Cardiac muscle cell (in vitro differentiated cells and primary cell): ENCODE measurements around the gene FTO. TPM values are rescaled to one million over a fixed set of nuclear protein-coding genes. Genes with fewer than 3 reads are reported as not detected.

ENCODE experiments used
- DNase-seq, 2 donors: peaks; one replicate each; pipeline versions ENCODE4 v3.0.0 to v3.0.0-alpha.2; 2010 to 2017; ENCODE audit warnings: low read depth in 1 of 2, low spot score in 1 of 2
- H3K27ac ChIP-seq: fragments of 200-600 bp; sonication (generic); 2 replicates; pipeline ENCODE4 v1.5.1; 2016
- H3K27me3 ChIP-seq: fragments of 200-600 bp; sonication (generic); 2 replicates; pipeline ENCODE4 v1.6.0; 2016; ENCODE audit warnings: control low read depth
- H3K36me3 ChIP-seq: fragments of 200-600 bp; sonication (generic); 2 replicates; pipeline ENCODE4 v1.5.1; 2016; ENCODE audit warnings: control low read depth
- H3K4me1 ChIP-seq: fragments of 200-600 bp; sonication (generic); 2 replicates; pipeline ENCODE4 v1.8.1; 2017; ENCODE audit warnings: low read depth, mild to moderate bottlenecking, mixed run types
- H3K4me3 ChIP-seq: fragments of 200-600 bp; sonication (generic); 2 replicates; pipeline ENCODE4 v1.5.1; 2016; ENCODE audit warnings: mild to moderate bottlenecking
- H3K9me3 ChIP-seq: fragments of 200-600 bp; sonication (generic); 2 replicates; pipeline ENCODE4 v1.5.1; 2017; ENCODE audit warnings: low read depth, mild to moderate bottlenecking, control low read depth
- CTCF ChIP-seq: IDR thresholded peaks from 2 replicates; pipeline ENCODE4 v1.5.1; 2012; ENCODE audit warnings: low read depth, mild to moderate bottlenecking, low read length
- polyA plus RNA-seq: library from polyadenylated mRNA; unstranded; fragments of >200 nt; fragmentation: Nextera tagmentation; extraction: Ambion mirVana; gene quantifications from 2 replicates; pipeline ENCODE4 v1.2.1, GENCODE V29; 2016
- total RNA-seq: library from RNA; depleted of rRNA; stranded (reverse); fragments of >200 nt; gene quantifications from 2 replicates; pipeline ENCODE4 v1.2.3, GENCODE V29; 2016

The FTO gene
- total and polyA plus RNA-seq, 2 experiments from 2014 or later, result 77.7 to 93.8 TPM

- H3K36me3 ChIP-seq, result no peaks in the 10 kb centered on the region
- H3K9me3 ChIP-seq, result no peaks in the 10 kb centered on the region
- peaks cover 55% of the 10 kb centered on the region for H3K4me1 ChIP-seq
- H3K4me3 ChIP-seq, result no peak overlapping the region
- no peak overlapping the region for H3K27ac ChIP-seq
- TF ChIP-seq CTCF, result no peak
- no peaks in the 10 kb centered on the region for H3K27me3 ChIP-seq
- no peak for DNase-seq
Observed at GRCh38 chr16:53769185-53769584, 65.2 kb downstream of the FTO start.

GRCh38 chr16:53769787-53770186 is 65.8 kb downstream of the FTO start:
- no peaks in the 10 kb centered on the region for H3K27me3 ChIP-seq
- H3K4me1 ChIP-seq, result peaks cover 60% of the 10 kb centered on the region
- no peak for TF ChIP-seq CTCF
- peak in 1 of 2 donors; percentile 66 for DNase-seq
- no peak overlapping the region for H3K4me3 ChIP-seq
- peak overlapping the region; percentile 63 for H3K27ac ChIP-seq
- H3K36me3 ChIP-seq, result no peaks in the 10 kb centered on the region
- H3K9me3 ChIP-seq, result no peaks in the 10 kb centered on the region

- DNase-seq, result no peak
- no peak for TF ChIP-seq CTCF
- Histone ChIP-seq H3K9me3 (no peaks in the 10 kb centered on the region), H3K4me1 (peaks cover 64% of the 10 kb centered on the region), H3K27me3 (no peaks in the 10 kb centered on the region), H3K4me3 (no peak overlapping the region), H3K27ac (peak overlapping the region; percentile 63), H3K36me3 (no peaks in the 10 kb centered on the region)
Observed at GRCh38 chr16:53770641-53771040, 66.7 kb downstream of the FTO start.

GRCh38 chr16:53771655-53772497 is 67.9 kb downstream of the FTO start:
- H3K4me1 ChIP-seq, result peaks cover 73% of the 10 kb centered on the region
- no peak for TF ChIP-seq CTCF
- H3K27ac ChIP-seq, result no peak overlapping the region
- H3K4me3 ChIP-seq, result no peak overlapping the region
- H3K9me3 ChIP-seq, result no peaks in the 10 kb centered on the region
- no peaks in the 10 kb centered on the region for H3K36me3 ChIP-seq
- DNase-seq, result peak in 1 of 2 donors; percentile 51
- H3K27me3 ChIP-seq, result no peaks in the 10 kb centered on the region

GRCh38 chr16:53773150-53773846 is 69.3 kb downstream of the FTO start:
- no peaks in the 10 kb centered on the region for H3K9me3 ChIP-seq
- DNase-seq, result peak; percentile 82 to 87
- peaks cover 69% of the 10 kb centered on the region for H3K4me1 ChIP-seq
- peak; percentile 70 for TF ChIP-seq CTCF
- no peak overlapping the region for H3K4me3 ChIP-seq
- no peaks in the 10 kb centered on the region for H3K27me3 ChIP-seq
- H3K36me3 ChIP-seq, result no peaks in the 10 kb centered on the region
- H3K27ac ChIP-seq, result peak overlapping the region; percentile 48
